Measurements from ENCODE around the gene LAIR2. TPM values are rescaled to one million over a fixed set of nuclear protein-coding genes. Genes with fewer than 3 reads are reported as not detected.

LAIR2 gene, protein sequence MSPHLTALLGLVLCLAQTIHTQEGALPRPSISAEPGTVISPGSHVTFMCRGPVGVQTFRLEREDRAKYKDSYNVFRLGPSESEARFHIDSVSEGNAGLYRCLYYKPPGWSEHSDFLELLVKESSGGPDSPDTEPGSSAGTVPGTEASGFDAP
- not detected in 2 replicates for total RNA-seq

DNA sequence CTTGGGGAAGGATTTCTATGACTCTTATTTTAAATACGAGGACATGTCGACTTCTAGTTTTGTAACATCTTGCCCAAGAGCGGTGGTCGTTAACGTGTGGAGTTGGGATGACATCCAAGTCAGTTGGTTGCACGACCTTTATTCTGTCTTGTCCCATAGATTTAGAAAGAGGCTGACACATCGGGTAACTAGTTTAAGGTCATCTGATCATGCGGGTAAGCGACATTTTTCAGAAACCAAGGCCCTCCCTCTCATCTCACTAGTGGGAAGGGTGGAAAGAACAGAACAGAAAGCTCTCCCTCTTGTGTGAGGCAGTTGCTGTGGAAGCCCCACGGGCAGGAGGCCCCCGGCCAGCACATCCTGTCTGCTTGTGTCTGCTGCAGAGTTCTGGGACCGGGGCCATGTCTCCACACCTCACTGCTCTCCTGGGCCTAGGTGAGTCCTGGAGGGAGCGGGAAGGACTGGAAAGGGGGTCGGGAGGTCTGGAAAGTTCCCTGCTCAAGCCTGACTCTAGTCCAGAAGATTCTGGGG, at the start of gene LAIR2:
TSS of gene LAIR2 (plus strand) at position 314 of the 531 bp plus-strand sequence. CDS start at position 402, 88 bp downstream.

DNA sequence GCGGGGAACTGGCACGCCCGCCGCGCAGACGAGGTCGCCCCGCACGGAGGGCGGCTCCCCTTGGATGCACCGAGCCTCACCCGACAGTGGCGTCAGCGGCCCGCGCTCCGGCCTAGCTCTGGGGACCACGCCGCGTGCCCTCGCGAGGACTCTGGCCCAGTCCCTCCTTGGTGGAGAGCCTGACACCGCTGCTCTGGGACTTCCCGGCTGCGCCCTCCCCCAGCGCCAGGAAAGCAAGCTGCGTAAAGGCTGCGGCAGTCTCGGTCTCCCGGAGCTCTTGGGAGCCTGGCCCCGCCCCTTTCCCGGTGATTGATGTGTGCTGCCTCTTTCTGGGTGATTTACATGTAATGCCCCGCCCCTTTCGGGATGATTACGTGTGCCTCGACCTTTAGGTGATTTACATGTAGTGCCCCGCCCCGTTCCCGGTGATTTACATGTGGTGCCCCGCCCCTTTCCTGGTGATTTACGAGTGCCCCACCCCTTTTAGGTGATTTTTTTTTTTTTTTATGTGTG, 39.0 kb upstream of the LAIR2 start, which contains the start of gene LENG9:
TSS of gene LENG9 (minus strand) at position 248 of the 513 bp plus-strand sequence. CDS start 252 bp downstream, outside the sequence.

DNA sequence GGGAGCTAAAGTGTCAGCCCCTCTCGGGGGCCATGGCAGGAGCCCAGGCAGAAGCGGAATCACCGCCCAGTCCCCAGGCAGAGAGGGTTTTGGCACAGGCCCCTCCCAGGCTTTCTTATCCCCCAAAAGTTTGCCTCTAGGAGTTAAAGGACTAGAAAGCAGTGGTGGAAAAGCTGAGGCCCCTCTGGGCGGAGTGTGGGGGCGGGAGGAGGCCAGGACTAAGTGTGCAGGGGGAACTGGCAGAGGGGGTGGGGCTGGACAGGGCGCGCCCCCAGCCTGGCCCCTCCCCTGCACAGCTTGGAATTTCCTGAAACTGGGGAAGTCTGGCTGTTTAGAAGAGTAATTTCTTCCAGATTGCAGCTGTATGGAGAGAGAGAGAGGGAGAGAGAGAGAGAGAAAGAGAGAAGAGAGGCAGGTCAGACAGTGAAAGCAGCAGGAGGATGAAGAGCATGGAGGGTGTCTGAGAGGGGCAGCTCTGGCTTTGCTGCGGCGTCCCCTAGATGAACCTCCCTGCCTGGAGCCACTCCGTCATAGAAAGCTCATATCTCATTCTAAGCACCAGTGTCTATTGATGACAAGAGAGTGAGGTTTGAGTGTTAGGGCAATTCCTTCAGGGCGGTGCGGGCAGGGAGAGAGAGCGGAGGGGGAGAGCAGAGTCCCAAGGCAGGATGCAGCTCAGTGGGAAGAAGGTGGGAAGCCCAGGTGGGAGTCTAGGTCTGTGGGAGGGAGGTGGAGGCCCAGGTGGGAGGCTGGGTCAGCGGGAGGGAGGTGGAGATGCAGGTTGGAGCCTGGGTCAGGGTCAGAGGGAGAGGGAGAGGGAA, 29.4 kb upstream of the LAIR2 start, which contains the start of gene CDC42EP5:
TSS of gene CDC42EP5 (minus strand) at position 226 of the 821 bp plus-strand sequence. CDS start 7,749 bp downstream, outside the sequence.

Other genes with a start within 250 kb of the LAIR2 start
- gene LILRB5, start 245.6 kb upstream of the LAIR2 start, total RNA-seq: not detected in 2 replicates
- gene LILRB2, start 221.7 kb upstream of the LAIR2 start, total RNA-seq: not detected in 2 replicates
- gene LILRA5, start 189.7 kb upstream of the LAIR2 start, total RNA-seq: not detected in 2 replicates
- not detected in 2 replicates for gene LILRA4, start 163.7 kb upstream of the LAIR2 start, total RNA-seq
- not detected in 2 replicates for gene LAIR1, start 137.9 kb upstream of the LAIR2 start, total RNA-seq
- not detected in 2 replicates for gene TTYH1, start 87.4 kb upstream of the LAIR2 start, total RNA-seq
- gene LENG8, start 53.6 kb upstream of the LAIR2 start, total RNA-seq: 30.4 and 42.3 TPM in 2 replicates
- 7.3 and 10.2 TPM in 2 replicates for gene LENG9, start 39.1 kb upstream of the LAIR2 start, total RNA-seq
- gene CDC42EP5, start 29.5 kb upstream of the LAIR2 start, total RNA-seq: 12.4 and 16.1 TPM in 2 replicates
- not detected in 2 replicates for gene LILRA2, start 71.0 kb downstream of the LAIR2 start, total RNA-seq
- gene LILRA1, start 90.8 kb downstream of the LAIR2 start, total RNA-seq: not detected in 2 replicates
- not detected in 2 replicates for gene LILRB1, start 127.7 kb downstream of the LAIR2 start, total RNA-seq
- gene LILRB4, start 160.2 kb downstream of the LAIR2 start, total RNA-seq: not detected in 2 replicates
- not detected in 2 replicates for gene KIR3DL3, start 221.6 kb downstream of the LAIR2 start, total RNA-seq
- gene KIR2DL3, start 235.7 kb downstream of the LAIR2 start, total RNA-seq: not detected in 2 replicates

Data from smooth muscle cell of bladder (primary cell).